Neural progenitor cell (in vitro differentiated cells): ENCODE data around the gene USP53. TPM values are rescaled to one million over a fixed set of nuclear protein-coding genes. Genes with fewer than 3 reads are reported as not detected.

ENCODE experiments used
- DNase-seq: peaks from one replicate; pipeline ENCODE4 v3.0.0-alpha.2; 2016; ENCODE audit warnings: low spot score
- H2AFZ ChIP-seq: fragments of 200-600 bp; sonication (generic); replicated peaks from 2 replicates; pipeline ENCODE4 v1.6.1; 2016; ENCODE audit warnings: antibody characterized with exemption
- H3F3A ChIP-seq: fragments of 200-600 bp; sonication (generic); 2 replicates; pipeline ENCODE4 v1.6.1; 2016; ENCODE audit warnings: antibody characterized with exemption, low read depth
- H3K27ac ChIP-seq: fragments of 200-600 bp; sonication (generic); 2 replicates; pipeline ENCODE4 v1.5.1; 2016; ENCODE audit warnings: mild to moderate bottlenecking
- H3K27me3 ChIP-seq: fragments of 200-600 bp; sonication (generic); 2 replicates; pipeline ENCODE4 v1.6.1; 2016; ENCODE audit warnings: mild to moderate bottlenecking, moderate library complexity
- H3K36me3 ChIP-seq: fragments of 200-600 bp; sonication (generic); 2 replicates; pipeline ENCODE4 v1.5.1; 2016
- H3K4me1 ChIP-seq: fragments of 200-600 bp; sonication (generic); 2 replicates; pipeline ENCODE4 v1.6.1; 2016; ENCODE audit warnings: mixed run types
- H3K4me2 ChIP-seq: fragments of 200-600 bp; sonication (generic); 2 replicates; pipeline ENCODE4 v1.6.1; 2016
- H3K4me3 ChIP-seq: fragments of 200-600 bp; sonication (generic); 2 replicates; pipeline ENCODE4 v1.5.1; 2016
- H3K79me2 ChIP-seq: fragments of 200-600 bp; sonication (generic); 2 replicates; pipeline ENCODE4 v1.6.1; 2016; ENCODE audit warnings: low read depth
- H3K9ac ChIP-seq: fragments of 200-600 bp; sonication (generic); 2 replicates; pipeline ENCODE4 v1.6.1; 2016
- H3K9me3 ChIP-seq: fragments of 200-600 bp; sonication (generic); 2 replicates; pipeline ENCODE4 v1.5.1; 2016; ENCODE audit warnings: low read depth
- H4K20me1 ChIP-seq: fragments of 200-600 bp; sonication (generic); 2 replicates; pipeline ENCODE4 v1.6.1; 2016; ENCODE audit warnings: low read depth
- H3K27ac Mint-ChIP-seq: 3 replicates; pipeline ENCODE4 v1.8.0; 2021; ENCODE audit warnings: mixed read lengths
- H3K27me3 Mint-ChIP-seq: 2 replicates; pipeline ENCODE4 v1.8.0; 2022; ENCODE audit warnings: low read depth, mild to moderate bottlenecking, inconsistent platforms, moderate library complexity, mixed read lengths; ENCODE audit not compliant: insufficient read depth
- H3K36me3 Mint-ChIP-seq: 3 replicates; pipeline ENCODE4 v1.8.0; 2021; ENCODE audit warnings: mixed read lengths
- H3K4me1 Mint-ChIP-seq: 3 replicates; pipeline ENCODE4 v1.8.0; 2021; ENCODE audit warnings: mixed read lengths
- H3K4me3 Mint-ChIP-seq: 3 replicates; pipeline ENCODE4 v1.8.0; 2021; ENCODE audit warnings: mild to moderate bottlenecking, moderate library complexity, mixed read lengths
- H3K9me3 Mint-ChIP-seq: 3 replicates; pipeline ENCODE4 v1.8.0; 2020; ENCODE audit warnings: mixed read lengths
- CTCF ChIP-seq: fragments of 200-600 bp; sonication (generic); IDR thresholded peaks from 2 replicates; pipeline ENCODE4 v1.5.1; 2017; ENCODE audit warnings: antibody characterized with exemption, mild to moderate bottlenecking
- EZH2 ChIP-seq: fragments of 200-600 bp; sonication (generic); IDR thresholded peaks from 2 replicates; pipeline ENCODE4 v1.6.1; 2017; ENCODE audit warnings: antibody characterized with exemption, mild to moderate bottlenecking, moderate library complexity
- EZH2phosphoT487 ChIP-seq: fragments of 200-600 bp; sonication (generic); IDR thresholded peaks from 2 replicates; pipeline ENCODE4 v1.6.1; 2017; ENCODE audit warnings: antibody characterized with exemption
- total RNA-seq: library from RNA; depleted of rRNA; stranded (reverse); fragments of >200 nt; gene quantifications from 2 replicates; pipeline ENCODE4 v1.2.3, GENCODE V29; 2015; ENCODE audit warnings: low replicate concordance

Gene USP53
- total RNA-seq, 1 donor from 2014 or later = 38.7 TPM

DNA sequence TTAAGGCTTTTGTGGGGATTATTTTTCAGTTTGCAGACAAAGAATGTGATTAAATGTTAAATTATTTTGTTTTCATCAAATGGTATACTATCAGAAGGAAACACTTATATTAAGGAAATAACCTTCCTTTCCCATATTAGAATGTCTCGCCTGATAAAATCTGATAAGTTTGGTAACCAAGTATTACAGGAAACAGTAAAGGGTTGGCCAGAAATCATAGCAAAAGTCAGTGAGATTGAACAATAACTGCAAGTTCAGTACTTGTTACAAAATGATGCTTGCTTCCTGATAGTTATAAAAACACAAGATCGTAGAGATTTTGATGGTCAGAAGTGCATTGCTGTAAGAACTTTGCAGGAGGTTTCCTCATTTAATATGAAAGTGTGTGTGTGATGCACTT, 68.9 kb downstream of the USP53 start:
- Histone ChIP-seq H3K27me3 (no peaks in the 10 kb centered on the region), H3K4me3 (no peak overlapping the region), H3K4me1 (no peaks in the 10 kb centered on the region), H2AFZ (no peak overlapping the region), H3K4me2 (no peak overlapping the region), H3K36me3 (no peaks in the 10 kb centered on the region), H4K20me1 (no peaks in the 10 kb centered on the region), H3F3A (no peaks in the 10 kb centered on the region), H3K9ac (no peak overlapping the region), H3K27ac (no peak overlapping the region), H3K9me3 (no peaks in the 10 kb centered on the region), H3K79me2 (no peaks in the 10 kb centered on the region)
- peaks cover 3% of the 10 kb centered on the region for H3K9me3 Mint-ChIP-seq
- H3K4me3 Mint-ChIP-seq = no peak overlapping the region
- DNase-seq = no peak
- TF ChIP-seq EZH2phosphoT487 = no peak
- no peak for TF ChIP-seq EZH2
- no peak for TF ChIP-seq CTCF
- H3K36me3 Mint-ChIP-seq = peaks cover 2% of the 10 kb centered on the region
- H3K27me3 Mint-ChIP-seq = no peaks in the 10 kb centered on the region
- peaks cover 3% of the 10 kb centered on the region for H3K4me1 Mint-ChIP-seq
- H3K27ac Mint-ChIP-seq = no peak overlapping the region

GRCh38 chr4:119284876-119285780, 72.6 kb downstream of the USP53 start:
- Histone ChIP-seq H3K4me2 (no peak overlapping the region), H3K27me3 (no peaks in the 10 kb centered on the region), H2AFZ (no peak overlapping the region), H3K36me3 (no peaks in the 10 kb centered on the region), H3K4me3 (no peak overlapping the region), H4K20me1 (no peaks in the 10 kb centered on the region), H3K4me1 (no peaks in the 10 kb centered on the region), H3F3A (no peaks in the 10 kb centered on the region), H3K9me3 (no peaks in the 10 kb centered on the region), H3K79me2 (no peaks in the 10 kb centered on the region), H3K27ac (no peak overlapping the region), H3K9ac (no peak overlapping the region)
- Mint-ChIP-seq H3K36me3 (no peaks in the 10 kb centered on the region), H3K9me3 (no peaks in the 10 kb centered on the region), H3K4me1 (no peaks in the 10 kb centered on the region), H3K27ac (no peak overlapping the region), H3K27me3 (no peaks in the 10 kb centered on the region), H3K4me3 (no peak overlapping the region)
- no peak for DNase-seq
- TF ChIP-seq EZH2 (no peak), CTCF (no peak), EZH2phosphoT487 (no peak)

DNA sequence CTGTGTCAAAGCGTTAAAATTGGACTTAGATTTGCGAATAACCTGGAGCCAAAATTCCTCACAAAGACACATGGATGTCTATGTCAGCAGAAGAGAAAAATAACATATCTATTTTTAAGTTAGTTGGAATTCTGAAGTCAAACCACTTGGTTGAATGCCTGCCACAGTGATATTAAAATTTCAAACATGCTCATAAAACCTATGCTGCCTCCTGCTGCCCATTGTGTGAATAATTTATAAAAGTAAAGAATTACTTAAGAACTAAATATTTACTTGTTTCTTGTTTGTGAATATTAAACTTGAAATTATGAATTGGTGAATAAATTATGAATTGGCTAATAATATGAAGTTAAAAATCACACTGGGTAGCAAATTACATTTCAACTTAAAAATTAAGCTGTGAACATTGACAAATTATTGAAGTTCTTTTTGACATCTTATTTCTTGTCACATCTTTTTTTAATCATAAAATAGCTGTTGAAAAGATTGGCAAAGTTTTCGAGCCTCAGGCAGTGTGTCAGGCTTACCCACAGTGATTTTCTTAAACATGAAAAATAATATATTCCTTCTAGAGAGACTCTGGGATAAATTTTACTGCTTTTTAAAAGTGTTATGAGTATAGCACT, 74.0 kb downstream of the USP53 start:
- H3K4me2 ChIP-seq = no peak overlapping the region
- no peak overlapping the region for H3K27ac ChIP-seq
- no peaks in the 10 kb centered on the region for H4K20me1 ChIP-seq
- no peaks in the 10 kb centered on the region for H3K9me3 Mint-ChIP-seq
- peak; percentile 38 for DNase-seq
- no peaks in the 10 kb centered on the region for H3K27me3 ChIP-seq
- no peak overlapping the region for H3K4me3 Mint-ChIP-seq
- H3K9me3 ChIP-seq = no peaks in the 10 kb centered on the region
- H3K27ac Mint-ChIP-seq = no peak overlapping the region
- H3K4me3 ChIP-seq = no peak overlapping the region
- H3F3A ChIP-seq = no peaks in the 10 kb centered on the region
- H3K27me3 Mint-ChIP-seq = no peaks in the 10 kb centered on the region
- H3K36me3 Mint-ChIP-seq = no peaks in the 10 kb centered on the region
- H3K9ac ChIP-seq = no peak overlapping the region
- H3K79me2 ChIP-seq = no peaks in the 10 kb centered on the region
- TF ChIP-seq EZH2 (no peak), EZH2phosphoT487 (no peak), CTCF (peak; percentile 62)
- no peaks in the 10 kb centered on the region for H3K4me1 Mint-ChIP-seq
- no peak overlapping the region for H2AFZ ChIP-seq
- no peaks in the 10 kb centered on the region for H3K4me1 ChIP-seq
- no peaks in the 10 kb centered on the region for H3K36me3 ChIP-seq
